Measurements from ENCODE around the gene SPOCK3.
"Not testable (repeated sequence)": the region's sequence is repeated elsewhere in the genome, so short reads cannot be mapped to it uniquely, and the experiment has no call there.

Gene SPOCK3

DNA sequence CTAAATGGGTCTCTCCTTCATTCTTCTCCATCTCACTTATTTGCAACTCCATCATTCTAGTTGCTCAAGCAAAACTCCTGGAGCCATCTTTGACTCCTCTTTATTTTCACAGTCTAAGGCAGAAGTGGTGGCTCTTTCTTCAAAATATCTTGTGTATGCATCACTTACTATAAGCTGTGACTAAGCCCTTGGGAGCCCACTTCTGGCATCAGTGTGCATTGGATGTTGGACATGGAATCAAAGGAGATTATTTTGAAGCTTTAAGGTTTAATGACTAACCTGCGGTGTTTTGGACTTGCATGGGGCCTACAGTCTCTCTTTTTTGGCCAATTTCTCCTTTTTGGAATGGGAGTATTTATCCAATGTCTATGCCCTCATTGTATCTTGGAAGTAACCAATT, 276.8 kb downstream of the SPOCK3 start:
- DNase-seq (ENCODE audit: low spot score), result no peak

DNA sequence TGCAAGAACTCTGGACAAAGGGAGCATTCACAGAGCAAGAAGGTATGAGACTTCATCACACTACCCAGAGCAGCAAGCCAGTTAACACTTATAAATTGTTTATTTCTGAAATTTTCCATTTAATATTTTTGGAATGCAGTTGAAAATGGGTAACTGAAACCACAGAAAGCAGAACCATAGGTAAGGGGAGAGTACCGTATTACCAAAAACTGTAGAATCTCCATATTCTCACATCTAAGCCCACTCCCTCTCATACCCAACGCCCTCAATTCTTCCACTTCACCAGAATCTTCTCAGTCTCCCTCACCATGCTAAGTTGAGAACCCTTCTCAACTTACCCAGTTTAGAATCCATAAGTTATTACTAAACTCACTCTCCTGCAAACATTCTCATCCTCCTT, 277.8 kb downstream of the SPOCK3 start:
- DNase-seq (ENCODE audit: low spot score), result no peak

DNA sequence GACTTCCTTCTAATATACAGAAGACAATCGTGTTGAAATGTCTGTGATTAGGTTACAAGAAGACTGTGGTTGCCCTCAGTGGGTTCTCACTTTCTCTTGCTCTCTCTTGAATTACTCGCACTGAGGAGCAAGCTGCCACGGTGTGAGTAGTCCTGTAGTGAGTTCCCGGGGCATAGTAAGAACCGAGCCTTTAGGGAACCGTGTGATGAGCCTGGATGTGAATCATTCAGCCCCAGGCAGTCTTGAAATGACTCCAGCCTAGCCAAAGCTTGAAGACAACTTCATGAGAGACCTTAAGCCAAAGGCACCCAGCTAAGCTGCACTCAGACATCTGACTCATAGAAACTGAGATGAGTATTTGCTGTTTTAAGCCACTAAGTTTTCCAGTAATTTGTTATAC, 292.7 kb downstream of the SPOCK3 start:
- no peak for DNase-seq (ENCODE audit: low spot score)

DNA sequence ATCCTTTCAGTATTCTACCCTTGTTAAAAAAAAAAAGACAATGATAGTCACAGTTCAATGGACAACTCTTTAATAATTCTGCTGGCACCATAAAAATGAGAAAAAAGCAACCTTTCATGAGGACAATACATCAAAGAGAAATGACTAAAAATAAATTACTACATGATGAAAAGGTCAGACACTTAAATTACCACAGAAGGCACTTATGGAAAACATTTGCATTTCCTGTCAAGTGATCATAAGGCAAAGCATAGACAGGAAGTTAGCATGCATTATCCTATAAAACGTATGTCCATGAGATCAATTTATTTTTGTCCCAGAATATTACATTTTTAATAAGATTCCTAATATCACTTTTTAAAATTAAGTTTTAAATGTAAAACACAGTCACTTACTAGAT, 303.8 kb downstream of the SPOCK3 start:
- no peak for DNase-seq (ENCODE audit: low spot score)

DNA sequence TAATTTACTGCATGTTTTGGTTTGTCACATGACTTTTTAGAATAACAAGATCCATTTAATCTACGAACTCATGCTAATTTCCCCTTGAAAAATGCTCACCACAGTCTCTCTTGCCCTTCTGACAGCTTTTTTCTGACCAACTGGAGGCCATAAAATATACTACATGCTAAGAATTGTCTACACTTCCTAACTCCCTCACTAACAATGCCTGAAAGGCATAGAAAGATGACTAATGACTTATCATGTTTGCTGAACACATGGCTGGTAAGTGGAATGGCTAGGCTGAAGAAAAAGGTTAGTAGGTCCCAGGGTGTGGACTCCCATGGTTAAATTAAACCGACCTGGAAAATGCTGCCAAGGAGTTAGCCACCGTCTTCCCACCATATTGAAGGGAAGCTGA, 309.9 kb downstream of the SPOCK3 start:
- DNase-seq (ENCODE audit: low spot score), result no peak

DNA sequence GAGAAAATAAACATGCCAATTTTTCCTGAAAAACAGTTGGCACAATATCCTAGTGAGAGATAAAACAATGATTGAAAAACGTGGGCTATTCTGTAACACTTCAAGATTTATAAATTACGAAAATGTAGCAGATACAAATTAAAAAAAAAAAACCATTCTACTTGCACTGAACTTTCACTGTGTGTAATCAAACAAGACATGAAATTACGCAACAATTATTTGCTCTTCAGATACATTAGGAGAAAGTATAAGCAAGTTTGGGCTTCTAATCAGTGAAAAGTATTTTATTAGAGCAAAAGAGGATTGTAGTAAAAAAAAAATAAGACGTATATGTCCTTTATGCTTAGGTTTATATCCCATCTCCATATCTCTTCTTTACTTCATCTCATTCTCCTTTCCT, 320.4 kb downstream of the SPOCK3 start:
- no peak for DNase-seq (ENCODE audit: low spot score)

DNA sequence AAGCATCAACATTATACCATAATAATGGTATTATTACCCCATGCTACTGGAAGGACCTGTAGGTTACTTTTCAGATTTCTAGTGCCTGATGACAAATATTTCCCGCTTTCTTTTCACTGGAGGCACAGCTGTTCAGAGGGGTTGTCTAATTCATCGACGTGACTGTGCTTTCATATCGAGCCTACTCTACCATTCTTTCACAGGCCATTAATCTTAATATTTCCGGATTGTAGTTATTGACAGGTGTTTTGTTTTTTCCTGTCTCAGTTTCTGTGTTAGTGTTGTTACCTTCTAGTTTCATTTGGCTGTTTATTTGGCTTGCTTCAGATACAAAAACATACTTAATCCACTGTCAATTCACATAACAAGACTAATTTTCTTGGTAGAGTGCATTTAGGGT, 330.9 kb downstream of the SPOCK3 start:
- DNase-seq (ENCODE audit: low spot score), result no peak

DNA sequence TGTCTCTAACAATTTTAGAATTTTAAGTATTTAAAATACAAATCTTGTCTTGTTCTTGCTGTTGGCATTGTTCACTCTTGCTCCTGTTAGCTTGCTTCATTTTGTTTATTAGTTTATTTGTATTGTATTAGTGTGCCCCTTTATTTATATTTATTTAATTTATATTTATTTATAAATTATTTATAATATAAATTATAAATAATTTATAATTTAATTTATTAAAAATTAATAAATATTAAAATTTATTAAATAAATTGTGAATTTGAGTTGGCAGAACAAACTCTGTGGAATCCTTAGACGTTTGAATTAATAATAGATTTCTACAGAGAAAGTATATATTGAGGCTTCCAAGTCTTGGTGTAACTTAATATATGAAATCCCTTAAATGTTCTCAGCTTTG, 331.4 kb downstream of the SPOCK3 start:
- no peak for DNase-seq (ENCODE audit: low spot score)

DNA sequence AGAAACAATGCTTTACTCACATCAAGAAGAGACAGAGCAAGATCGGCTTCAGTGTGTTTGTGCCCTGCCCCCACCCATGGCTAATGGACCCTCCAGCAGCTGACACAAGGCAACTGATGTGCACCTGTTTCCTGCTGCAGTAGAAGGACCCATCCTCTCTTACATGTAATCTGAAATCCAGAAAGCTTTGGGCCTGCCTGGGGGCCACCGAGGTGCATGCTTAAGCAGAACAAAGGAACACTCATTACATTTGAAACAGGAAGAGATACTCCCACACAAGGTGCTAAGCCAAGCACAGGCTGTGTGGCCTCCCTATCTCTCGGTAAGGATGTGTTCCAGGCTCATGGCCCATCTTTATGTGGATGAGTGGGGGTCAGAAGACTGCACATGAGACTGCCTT, 338.0 kb downstream of the SPOCK3 start:
- DNase-seq (ENCODE audit: low spot score), result no peak

DNA sequence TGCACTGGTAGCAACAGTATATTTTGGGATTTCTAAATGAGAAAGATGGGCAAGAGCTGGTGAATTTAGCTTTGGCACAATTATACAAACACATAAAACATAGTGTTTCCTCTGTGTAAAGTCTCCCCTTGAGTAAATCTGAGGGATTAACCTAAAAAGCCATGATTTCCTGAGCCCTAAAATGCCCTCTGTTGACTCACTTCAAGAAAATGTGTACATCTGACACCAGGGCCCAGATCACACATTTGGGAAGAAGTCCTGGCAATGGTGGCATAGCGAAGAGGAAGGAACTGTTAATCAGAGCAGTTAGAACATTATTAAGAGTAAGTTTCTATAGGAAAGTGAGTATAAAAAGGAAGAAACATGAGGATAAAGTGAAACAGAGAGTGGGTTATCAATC, 338.5 kb downstream of the SPOCK3 start:
- no peak for DNase-seq (ENCODE audit: low spot score)

DNA sequence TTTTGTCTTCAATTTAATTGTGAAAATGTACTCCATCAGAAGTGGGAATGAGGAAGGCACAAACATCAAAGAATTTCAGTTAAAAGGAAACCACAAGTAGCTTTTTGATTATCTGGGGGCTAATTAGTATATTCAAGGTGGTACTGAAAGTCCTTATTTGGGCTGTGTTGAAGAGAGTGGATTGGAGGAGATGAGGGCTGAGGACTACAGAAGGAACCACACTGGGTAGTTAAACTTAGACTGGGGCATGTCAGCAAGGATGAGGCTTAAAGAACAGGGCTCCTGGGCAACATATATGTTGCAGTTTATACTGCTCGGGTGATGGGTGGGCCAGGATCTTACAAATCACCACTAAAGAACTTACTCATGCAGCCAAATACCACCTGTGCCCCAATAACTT, 346.8 kb downstream of the SPOCK3 start:
- no peak for DNase-seq (ENCODE audit: low spot score)

DNA sequence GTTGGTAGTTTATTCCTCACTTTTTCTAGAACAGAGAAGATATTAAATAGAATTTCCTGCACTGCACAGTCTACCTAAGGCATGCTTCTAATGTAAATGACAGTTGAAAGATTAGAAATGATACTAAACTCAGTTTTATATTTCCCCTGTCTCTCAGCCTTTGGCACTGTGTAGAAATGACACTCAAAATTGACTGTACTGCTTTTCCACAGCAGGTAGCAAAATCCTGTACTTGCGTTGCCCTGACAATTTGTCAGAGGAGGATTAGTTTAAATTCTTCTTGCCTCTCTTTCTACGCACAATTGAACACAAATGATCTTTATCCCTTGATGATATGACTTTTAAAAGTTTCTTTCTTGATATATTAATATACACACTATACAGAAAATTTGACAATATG, 347.6 kb downstream of the SPOCK3 start:
- DNase-seq (ENCODE audit: low spot score), result no peak

DNA sequence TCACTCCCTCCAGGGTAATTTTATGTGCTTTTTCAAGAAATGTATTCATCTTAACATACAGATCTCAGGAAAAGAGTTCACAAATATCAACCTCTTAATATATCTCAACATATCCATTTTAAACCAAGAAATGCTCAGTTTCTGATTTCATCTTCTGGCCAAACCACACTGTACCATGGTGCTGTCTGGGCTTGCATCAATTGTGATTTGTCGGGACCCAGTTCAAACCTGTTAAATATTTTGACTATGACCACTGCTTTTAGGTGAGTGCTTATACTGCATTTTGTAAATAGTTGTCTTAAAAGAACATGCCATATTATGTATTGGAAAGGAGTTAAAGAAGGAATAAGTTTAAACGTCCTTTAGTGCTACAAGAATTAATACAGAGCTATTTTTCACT, 352.1 kb downstream of the SPOCK3 start:
- no peak for DNase-seq (ENCODE audit: low spot score)

DNA sequence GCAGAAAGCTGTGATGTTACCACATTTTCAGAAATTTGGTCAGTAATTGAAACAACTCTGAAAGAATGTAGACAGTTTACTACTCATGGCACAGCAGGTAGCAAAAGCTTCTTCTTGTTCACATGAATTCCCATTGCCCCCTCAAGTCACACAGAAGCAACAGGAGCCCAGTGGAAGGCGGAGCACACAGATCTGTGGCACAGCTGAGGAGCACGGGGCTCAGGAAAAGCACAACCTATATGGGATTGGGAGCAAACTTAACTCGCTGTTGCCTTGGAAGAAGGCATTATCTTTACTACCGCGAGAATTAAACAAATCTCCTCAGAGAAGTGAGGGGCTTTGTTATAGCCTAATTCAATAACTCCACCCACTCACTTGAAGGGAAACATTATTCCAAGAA, 358.5 kb downstream of the SPOCK3 start:
- no peak for DNase-seq (ENCODE audit: low spot score)

DNA sequence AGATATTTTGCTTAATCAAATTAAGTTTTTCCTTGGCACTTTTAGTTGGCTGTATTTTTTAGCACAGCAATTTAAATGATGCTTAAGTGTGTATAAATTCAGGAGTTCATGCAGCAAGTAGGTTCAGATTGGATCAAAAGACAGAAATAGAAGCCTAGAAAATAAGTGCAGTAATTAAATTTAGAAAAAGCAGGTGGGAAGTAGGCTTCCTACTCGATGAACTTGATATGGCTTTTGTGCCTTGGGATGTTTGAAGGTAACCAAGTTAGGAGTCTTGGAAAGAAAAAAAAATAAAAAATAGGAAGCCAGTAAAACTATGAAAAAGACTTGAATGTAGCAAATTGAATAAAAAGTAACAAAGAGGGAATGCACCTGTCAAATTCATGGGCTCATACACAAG, 372.3 kb downstream of the SPOCK3 start:
- no peak for DNase-seq (ENCODE audit: low spot score)

DNA sequence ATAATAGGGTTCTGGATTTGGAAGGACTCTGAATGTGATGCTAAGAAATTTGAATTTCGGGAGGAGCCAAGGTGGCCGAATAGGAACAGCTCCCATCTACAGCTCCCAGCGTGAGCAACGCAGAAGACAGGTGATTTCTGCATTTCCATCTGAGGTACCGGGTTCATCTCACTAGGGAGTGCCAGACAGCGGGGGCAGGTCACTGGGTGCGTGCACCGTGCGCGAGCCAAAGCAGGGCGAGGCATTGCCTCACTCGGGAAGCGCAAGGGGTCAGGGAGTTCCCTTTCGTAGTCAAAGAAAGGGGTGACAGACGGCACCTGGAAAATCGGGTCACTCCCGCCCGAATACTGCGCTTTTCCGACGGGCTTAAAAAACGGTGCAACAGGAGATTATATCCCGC, 383.9 kb downstream of the SPOCK3 start:
- not testable (repeated sequence) for DNase-seq (ENCODE audit: low spot score)

DNA sequence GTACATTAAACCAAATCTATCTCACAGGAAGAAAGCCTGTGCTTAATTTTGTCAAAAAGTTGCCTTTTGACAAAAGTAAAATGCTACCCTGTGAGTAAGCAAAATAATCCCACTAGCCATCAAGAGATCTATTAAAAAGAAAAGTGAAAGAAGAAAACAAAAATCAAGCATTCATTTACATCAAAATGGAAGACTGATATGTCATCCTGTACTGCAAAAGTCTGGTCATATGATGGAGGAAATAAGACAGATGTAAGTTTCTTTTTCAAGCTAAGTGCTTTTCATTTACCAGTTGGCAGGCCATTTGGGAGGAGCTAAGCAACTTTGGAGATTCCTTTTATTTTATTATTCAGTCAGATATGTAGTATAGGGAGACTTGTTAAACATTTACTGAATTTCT, 387.4 kb downstream of the SPOCK3 start:
- DNase-seq (ENCODE audit: low spot score), result no peak

DNA sequence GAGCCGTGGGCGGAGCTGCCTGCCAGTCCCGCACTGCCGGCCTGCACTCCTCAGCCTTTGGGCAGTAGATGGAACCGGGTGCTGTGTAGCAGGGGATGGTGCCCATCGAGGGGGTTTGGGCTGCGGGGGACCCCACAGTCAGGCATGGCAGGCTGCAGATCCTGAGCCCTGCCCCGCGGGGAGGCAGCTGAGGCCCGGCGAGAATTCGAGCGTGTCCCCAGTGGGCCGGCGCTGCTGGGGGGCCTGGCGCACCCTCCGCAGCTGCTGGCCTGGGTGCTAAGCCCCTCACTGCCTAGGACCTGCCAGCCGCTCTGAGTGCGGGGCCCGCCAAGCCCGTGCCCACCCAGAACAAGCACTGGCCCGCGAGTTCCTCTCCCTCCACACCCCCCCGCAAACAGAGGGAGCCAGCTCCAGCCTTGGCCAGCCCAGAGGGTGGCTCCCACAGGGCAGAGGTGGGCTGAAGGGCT, 391.5 kb downstream of the SPOCK3 start:
- no peak for DNase-seq (ENCODE audit: low spot score)

DNA sequence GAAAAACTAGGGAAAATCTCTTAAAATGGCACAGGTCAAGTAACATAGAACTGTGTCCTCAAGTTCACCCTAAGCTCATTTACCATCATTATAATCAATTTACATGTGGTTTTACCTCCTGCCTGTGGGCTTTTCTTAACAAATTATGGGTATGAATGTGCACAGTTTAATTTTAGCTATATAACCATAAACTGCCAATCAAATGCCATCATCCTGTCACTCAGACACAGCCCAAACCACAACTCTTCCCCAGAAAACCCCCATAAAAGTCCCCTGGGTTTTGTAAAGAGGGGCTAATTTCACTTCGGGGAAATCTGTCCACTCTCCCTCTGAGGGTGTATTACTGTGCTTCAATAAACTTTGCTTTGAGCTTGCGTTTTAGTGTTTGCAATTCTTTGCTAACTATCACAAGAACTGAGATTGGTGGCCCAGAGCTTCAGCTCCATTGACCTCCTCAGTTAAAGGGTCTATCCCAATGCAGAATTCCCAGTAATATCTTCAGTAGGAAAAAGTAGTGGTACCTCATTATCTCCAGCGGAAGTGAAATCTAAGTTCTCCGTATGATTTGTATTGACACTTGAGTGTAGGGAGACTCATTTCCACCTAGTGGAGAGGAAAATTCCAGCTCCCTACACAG, 394.6 kb downstream of the SPOCK3 start:
- DNase-seq (ENCODE audit: low spot score), result no peak

DNA sequence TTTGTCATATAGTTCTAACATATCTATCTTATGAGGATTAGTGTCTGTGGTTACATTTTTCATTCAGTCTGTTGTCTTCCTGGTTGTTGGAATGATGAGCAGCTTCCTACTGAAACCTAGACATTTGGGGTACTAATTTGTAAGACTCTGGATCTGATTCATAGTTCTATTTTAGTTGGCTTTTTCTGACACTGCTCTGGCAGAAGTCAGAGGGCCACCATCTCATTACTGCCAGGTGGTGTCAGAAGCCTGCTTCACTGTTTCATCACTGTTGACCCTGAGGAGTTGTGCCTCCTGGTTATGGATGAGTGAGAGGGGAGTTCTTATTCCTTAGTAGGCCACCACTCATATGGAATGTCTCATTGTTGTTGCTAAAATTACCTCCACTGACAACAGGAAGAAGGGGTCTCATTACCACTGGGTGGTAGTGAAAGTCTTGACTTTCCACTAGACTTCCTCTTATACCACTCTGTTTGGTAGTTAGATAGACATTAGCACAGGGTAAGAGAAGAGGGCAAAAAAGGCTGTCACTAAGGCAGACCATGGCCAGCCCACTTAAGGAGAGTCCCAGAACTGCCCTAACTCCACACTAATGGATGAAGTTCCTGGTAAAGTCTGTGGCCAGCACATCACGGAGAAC, 395.2 kb downstream of the SPOCK3 start:
- no peak for DNase-seq (ENCODE audit: low spot score)

DNA sequence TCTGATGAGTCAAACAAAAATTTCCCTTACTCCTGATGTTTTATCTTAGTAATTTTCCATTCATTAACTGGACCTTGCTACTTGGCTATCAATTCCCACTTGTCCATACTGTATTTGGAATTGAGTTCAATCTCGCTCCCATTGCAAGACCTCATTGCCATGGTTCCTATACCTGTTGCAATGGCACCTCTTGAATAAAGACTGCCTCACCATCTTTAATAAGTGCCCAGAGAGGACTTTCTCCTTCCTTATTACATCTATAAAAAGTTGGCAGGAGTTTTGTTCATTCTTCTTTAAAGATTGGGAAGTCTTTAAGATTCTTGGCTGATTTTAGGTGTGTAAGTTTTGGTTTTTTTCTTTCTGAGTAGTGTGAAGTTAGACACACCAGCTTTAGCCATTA, 397.4 kb downstream of the SPOCK3 start:
- DNase-seq (ENCODE audit: low spot score), result no peak

DNA sequence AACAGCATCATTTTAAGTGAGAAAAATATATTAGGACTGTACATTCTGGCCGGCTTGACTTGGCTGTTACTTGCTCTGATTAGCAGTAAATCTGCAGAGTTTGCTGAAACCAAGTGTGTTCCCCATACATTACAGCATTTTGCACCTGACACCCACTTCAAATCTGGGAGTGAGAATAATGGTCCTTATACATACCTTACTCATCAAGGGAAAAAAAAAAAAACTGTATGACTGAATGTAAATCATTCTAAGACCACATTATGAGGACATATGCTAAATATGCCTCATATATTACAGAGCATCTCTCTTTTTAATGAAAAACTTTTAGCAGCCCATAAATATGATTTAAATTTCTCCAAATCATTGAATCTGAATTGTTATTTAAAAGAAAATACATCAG, 406.7 kb downstream of the SPOCK3 start:
- no peak for DNase-seq (ENCODE audit: low spot score)

DNA sequence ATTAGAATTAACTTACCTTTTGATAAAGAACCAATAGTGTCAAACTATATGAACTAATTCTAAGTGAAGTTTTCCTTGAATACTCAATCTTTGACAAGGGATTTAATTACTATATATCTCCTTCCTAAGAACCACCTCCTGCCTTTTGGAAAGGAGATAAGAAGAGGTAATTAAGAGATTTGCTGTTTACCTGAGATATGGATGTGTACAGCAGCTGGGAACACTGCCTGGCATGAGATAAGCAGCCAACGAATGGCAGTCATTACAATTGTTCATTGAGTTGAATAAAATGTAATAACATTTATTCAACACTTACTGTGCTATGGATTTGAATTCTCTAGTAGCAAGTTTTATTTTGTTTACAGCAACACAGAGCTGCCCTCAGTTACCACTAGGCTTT, 407.1 kb downstream of the SPOCK3 start:
- DNase-seq (ENCODE audit: low spot score), result no peak

DNA sequence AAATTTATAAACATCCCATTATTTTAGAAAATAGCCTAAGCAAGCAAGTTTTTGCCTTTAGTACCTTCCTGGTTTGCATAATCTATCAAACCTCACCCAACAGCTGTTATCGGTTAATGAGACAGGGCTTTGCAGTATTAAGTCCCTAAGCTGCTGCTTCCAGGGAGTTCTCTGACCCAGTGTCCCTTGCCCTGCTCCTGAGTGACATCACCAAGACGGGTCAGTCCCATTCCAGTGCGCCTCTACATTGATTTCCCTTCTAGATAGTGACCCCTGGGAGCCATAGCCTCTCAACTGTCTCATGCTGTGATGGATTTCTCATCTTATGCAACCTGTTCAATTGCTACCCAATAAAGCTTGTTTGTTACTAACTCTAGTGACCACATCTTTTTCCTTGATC, 410.4 kb downstream of the SPOCK3 start:
- no peak for DNase-seq (ENCODE audit: low spot score)
